HG03097 (cell line): ENCODE measurements around the gene SYNE2.

ENCODE experiments used
- ATAC-seq: cut with Tn5 transposase; IDR thresholded peaks from one replicate; pipeline ENCODE4 v1.9.1; 2021; ENCODE audit not compliant: unreplicated experiment, low FRiP score

The SYNE2 gene

DNA sequence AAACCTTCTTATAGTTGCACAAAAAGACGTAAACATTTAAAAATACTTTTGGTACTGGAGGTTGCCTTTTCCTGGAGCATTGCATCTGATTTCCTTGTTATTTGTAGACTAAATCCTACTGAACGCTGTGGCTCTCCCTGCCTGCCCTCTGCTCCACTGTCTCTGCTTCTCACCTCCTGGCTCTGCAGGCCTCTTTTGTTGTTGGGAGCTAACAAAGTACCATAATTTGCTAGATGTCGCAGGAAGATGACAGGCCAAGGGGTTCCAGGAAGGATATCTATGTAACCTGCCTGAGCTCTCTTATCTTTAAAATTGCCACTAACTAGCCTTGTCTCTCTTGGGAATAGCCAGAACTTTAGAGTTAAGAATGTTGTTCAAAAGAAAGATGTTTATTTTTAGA is 21.4 kb downstream of the SYNE2 start:
- ATAC-seq = no peak

DNA sequence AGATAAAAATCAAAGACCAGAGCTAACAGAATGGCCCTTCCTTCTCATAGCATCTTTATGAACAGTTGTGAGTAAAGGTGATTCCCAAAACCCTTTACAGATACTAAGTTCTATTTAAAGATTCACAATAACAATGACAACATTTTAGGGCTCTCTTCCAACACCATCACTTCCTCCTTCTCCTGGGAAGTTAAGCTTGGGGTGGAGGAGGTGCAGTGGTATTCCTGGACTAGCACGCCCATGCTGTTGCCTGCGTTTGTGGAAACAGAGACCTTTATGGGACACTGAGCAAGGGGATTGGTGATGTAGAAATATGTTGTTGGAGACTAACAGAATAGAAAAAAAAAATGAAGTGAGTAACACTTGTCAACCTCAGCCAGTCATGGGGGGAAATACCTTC is 22.5 kb downstream of the SYNE2 start:
- no peak for ATAC-seq

DNA sequence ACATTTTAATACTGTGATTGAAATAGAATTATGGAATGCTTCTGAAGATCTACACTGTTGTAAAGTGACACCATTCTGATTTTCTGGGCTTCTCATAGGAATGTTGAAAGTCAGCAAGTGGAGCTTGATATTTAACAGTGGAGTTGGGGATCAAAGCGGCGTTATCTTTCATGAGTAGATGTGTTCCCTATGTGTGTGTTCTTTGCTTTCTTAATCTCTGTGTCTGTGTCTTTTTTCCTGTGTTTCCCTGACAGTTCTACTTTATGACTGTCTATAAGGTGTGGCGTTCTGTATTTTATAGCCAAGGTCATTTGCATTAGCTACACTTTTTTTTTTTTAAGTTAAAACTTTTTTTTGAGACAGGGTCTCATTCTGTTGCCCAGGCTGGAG is 24.7 kb downstream of the SYNE2 start:
- ATAC-seq = no peak

DNA sequence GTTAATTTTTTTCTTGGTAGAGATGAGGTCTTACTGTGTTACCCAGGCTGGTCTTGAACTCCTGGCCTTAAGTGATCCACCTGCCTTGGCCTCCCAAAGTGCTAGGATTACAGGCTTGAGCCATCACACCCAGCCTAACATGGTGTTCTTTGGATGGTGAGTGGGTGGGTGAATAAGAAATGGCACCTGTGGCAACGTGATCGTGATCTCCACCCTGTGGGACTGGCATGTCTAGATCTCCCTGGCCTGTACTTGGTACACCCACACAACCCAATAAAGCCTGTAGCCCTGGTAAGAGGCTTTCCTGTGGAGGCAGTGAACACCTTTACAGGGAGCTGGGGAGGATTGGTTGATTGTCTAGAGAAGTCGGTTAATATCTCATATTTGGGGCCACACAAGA is 25.2 kb downstream of the SYNE2 start:
- ATAC-seq = no peak

DNA sequence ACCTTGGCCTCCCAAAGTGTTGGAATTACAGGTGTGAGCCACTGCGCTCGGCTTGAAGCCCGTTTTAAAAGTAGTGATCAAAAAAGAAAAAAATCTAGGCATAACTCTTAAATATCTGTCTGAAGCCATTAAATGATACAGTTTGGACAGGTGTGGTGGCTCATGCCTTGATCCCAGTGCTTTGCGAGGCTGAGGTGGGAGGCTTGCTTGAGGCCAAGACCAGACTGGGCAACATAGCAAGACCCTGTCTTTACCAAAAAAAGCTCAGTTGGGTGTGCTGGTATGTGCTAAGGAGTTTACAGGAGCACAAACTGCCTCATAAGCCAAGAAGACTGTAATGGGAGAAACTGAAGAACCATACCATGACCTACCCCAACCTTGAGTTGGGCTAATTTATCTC is 26.0 kb downstream of the SYNE2 start:
- no peak for ATAC-seq

- ATAC-seq = no peak
Observed at GRCh38 chr14:63881926-63882325, 29.1 kb downstream of the SYNE2 start.

DNA sequence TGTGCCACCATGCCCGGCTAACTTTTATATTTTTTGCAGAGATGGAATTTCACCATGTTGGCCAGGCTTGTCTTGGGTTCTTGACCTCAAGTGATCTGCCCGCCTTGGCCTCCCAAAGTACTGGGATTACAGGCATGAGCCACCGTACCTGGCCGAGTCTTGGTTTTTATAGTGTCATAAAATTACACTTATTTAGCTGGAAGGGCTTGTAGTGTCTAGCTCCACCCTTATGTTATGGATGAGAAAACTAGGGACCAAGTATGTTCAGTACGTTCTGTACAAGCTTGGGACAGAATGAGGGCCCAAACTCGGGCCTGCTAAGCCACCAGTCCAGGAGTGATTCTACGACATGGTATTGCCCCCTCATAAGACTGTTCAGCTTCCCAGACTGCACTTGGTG is 35.1 kb downstream of the SYNE2 start:
- ATAC-seq = no peak

- no peak for ATAC-seq
Observed at GRCh38 chr14:63890553-63890952, 37.7 kb downstream of the SYNE2 start.

DNA sequence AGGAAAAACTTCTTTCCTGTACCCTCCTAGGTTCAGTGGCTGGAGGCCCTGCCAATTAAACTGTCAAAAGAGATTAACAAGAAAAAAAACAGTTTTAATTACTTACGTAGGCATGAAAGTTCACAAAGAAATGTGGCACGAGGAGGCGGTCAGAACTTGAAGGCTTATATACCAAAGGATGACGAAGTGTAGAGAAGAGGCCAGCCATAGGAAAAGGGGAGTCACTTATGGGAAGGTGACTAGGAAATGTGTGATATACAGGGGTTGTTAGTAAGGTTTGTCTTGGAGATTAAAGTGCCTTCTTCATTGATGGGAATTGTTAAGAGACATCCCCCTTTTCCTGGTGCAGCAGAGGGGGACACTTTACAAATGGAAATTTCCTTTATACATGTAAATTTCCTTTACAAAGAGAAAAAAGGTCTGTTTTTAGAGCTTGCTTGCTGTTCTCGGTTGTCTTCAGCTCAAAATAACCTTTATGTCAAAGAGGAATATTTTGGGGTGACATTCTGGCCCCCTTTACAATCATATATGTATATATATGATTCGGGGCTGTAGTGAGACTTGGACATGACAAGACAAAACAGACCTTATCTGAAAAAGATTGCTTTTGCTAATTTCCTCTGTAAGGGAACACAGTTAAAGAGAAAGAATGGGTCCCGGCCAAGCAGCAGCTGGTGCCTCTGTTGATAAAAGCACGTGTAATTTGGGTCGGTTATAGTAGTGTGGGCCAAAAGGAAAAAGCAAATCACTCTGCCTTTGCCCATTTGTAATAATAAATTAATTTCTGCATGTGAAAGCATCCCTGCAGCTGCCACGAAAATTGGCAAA is 38.6 kb downstream of the SYNE2 start:
- ATAC-seq = no peak

DNA sequence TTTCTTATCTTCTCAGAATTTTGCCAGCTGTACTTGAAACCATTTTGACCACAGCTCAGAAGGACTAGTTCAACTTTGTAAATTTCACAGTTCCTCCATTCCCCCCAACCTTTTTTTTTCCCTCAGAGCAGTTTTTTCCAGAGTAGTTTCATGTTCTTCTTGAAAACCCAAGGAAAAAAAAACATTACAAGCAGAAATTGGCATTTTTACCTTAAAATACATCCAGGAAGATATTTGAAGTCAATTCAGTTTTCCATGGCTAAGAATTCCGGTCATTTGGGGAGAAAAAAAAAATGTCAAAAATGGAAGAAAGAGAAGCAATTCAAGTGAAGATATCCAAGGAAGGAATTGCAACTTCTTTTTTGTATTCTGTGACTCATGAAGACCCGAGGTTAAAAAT is 39.5 kb downstream of the SYNE2 start:
- ATAC-seq = no peak

DNA sequence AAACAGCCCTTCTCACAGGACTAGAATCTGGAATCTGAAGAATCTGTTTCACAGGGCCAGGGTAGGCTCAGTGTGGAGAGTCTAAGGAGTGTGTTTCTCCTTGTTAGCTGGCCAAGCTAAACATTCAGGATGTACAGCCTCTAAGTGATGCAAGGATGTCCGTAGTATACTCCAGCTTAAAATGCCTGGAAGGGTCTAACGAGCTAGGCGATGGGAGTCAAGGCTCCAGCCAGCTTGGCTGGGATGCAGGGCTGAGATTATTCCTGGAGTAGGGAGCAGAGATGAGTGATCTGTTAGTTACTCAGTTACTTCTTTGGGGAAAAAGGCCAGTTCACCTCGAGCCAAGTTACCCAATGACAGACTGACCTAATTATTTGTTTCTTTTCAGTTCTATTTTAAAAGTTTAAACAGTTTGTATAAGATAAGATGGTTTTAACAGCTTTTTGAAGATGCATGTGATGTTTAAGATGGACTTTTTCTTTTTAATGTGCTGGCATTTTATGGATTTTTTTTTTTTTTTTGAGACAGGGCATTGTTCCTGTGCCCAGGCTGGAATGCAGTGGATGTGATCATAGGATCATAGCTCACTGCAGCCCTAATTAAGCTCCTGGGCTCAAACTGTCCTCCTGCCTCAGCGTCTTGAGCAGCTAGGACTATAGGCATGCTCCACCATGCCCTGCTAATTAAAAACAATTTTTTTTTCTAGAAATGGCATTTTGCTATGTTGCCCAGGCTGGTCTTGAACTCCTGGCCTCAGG is 41.1 kb downstream of the SYNE2 start:
- ATAC-seq = no peak

DNA sequence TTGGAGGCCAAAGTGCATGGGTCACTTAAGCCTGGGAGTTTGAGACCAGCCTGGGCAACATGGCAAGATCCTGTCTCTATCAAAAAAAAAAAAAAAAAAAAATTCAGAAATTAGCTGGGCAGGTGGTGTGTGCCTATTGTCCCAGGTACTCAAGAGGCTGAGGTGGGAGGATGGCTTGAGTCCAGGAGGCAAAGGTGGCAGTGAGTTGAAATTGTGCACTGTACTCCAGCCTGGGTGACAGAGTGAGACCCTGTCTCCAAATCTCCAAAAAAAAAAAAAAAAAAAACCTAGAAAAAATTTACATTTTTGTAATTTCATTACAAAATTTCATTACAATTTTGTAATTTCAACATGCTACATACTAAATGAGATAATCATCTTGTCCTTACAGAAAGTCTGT is 42.7 kb downstream of the SYNE2 start:
- no peak for ATAC-seq

DNA sequence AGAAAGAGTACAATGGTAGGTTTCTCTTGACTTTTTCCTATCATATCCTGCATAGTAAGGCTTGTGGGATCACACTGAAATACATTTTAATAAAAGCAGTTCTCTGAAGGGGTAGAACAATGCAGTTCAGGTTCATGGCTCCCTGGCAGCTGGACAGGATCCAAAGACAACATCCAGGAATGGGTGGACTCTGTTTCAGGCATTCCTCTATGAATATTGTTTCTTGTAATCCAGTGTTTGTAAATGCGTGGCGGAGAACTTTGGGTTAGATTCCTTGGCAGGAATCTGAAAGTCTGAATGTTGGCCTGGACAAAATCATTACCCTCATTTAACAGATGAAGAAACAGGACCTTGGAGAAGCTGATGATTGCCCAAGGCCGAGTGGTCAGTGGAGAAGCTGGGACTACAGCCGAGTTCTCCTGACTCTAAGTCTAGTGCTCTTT is 43.5 kb downstream of the SYNE2 start:
- ATAC-seq = no peak

DNA sequence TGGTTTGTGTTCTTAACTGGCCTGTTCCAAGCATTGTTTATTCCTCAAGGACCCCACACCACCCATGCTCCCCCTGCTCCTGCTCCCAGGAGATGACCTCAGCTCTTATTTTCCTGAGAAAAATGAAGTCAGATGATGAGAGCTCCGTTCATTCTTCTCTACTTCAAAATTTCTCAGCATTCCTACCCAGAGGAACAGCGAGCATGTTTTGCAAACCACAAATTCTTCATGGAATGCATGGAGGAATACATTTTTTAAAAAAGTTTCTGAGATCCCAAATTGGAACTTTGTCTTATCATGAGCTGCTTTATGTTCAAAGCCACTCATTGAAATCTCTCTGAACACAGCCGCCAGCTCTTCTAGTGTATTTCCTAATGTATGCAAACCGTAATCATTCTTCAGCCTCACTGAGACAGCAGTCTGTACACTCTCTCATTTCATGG is 44.9 kb downstream of the SYNE2 start:
- ATAC-seq = no peak

- no peak for ATAC-seq
Observed at GRCh38 chr14:63899953-63900352, 47.1 kb downstream of the SYNE2 start.

- no peak for ATAC-seq
Observed at GRCh38 chr14:63901434-63902085, 48.8 kb downstream of the SYNE2 start.

GRCh38 chr14:63902375-63902976 is 49.7 kb downstream of the SYNE2 start:
- ATAC-seq = no peak

- ATAC-seq = no peak
Observed at GRCh38 chr14:63904724-63905123, 51.9 kb downstream of the SYNE2 start.

GRCh38 chr14:63905370-63905769 is 52.6 kb downstream of the SYNE2 start:
- no peak for ATAC-seq

- no peak for ATAC-seq
Observed at GRCh38 chr14:63908667-63909264, 56.0 kb downstream of the SYNE2 start.

GRCh38 chr14:63909984-63910383 is 57.2 kb downstream of the SYNE2 start:
- ATAC-seq = no peak
